ENCODE results near the gene ATG2A.
A peak's percentile ranks its signal among the peaks of the same experiment; 100 is the strongest.

The ATG2A gene

GRCh38 chr11:64868904-64869570, 48.0 kb downstream of the ATG2A start:
- peaks cover 16% of the 10 kb centered on the region for H3F3A ChIP-seq (ENCODE audit: insufficient read depth, low read length)
- H3K27ac ChIP-seq (ENCODE audit: low read length): no peak overlapping the region
- H4K20me1 ChIP-seq (ENCODE audit: insufficient read depth, low read length): no peaks in the 10 kb centered on the region
- no peak overlapping the region for H3K9ac ChIP-seq (ENCODE audit: low read length)
- H3K79me2 ChIP-seq (ENCODE audit: low read length): peaks cover 64% of the 10 kb centered on the region
- H3K9me3 ChIP-seq (replicated peaks; ENCODE audit: insufficient read depth, low read length): no peaks in the 10 kb centered on the region
- H2AFZ ChIP-seq (ENCODE audit: low read length): no peak overlapping the region
- DNase-seq: no peak
- H3K27me3 ChIP-seq (replicated peaks; ENCODE audit: insufficient read depth, low read length): no peaks in the 10 kb centered on the region
- TF ChIP-seq CTCF (IDR thresholded peaks at IDR 0.05; ENCODE audit: low read length) (no peak), EZH2 (optimal IDR thresholded peaks at IDR 0.05; ENCODE audit: low read depth, low read length) (no peak), EZH2phosphoT487 (IDR thresholded peaks at IDR 0.05; ENCODE audit: low read length) (no peak)
- no peak overlapping the region for H3K4me3 ChIP-seq (ENCODE audit: low read length)
- no peak overlapping the region for H3K4me2 ChIP-seq (ENCODE audit: low read depth, low read length)
- H3K36me3 ChIP-seq (replicated peaks; ENCODE audit: insufficient read depth, low read length): no peaks in the 10 kb centered on the region
- peaks cover 27% of the 10 kb centered on the region for H3K4me1 ChIP-seq (ENCODE audit: low read length)
- no peaks in the 10 kb centered on the region for H3K9me2 ChIP-seq (replicated peaks; ENCODE audit: insufficient read depth, low read length)

- Histone ChIP-seq H3K4me1 (ENCODE audit: low read length) (peaks cover 27% of the 10 kb centered on the region), H3K27ac (ENCODE audit: low read length) (no peak overlapping the region)
Observed at GRCh38 chr11:64867748-64868462, 49.1 kb downstream of the ATG2A start.

GRCh38 chr11:64866173-64866491, 50.9 kb downstream of the ATG2A start:
- Histone ChIP-seq H3K4me3 (ENCODE audit: low read length) (0 out of 2 replicates have a peak overlapping the region, but pooled peaks have one; percentile 3), H3K79me2 (ENCODE audit: low read length) (peaks cover 84% of the 10 kb centered on the region), H3K27ac (ENCODE audit: low read length) (peak overlapping the region; percentile 80)

More at GRCh38 chr11:64867748-64868462, 49.1 kb downstream of the ATG2A start:
- no peaks in the 10 kb centered on the region for H3K9me3 ChIP-seq (replicated peaks; ENCODE audit: insufficient read depth, low read length)
- no peaks in the 10 kb centered on the region for H3K36me3 ChIP-seq (replicated peaks; ENCODE audit: insufficient read depth, low read length)
- no peaks in the 10 kb centered on the region for H3K9me2 ChIP-seq (replicated peaks; ENCODE audit: insufficient read depth, low read length)
- H3K4me3 ChIP-seq (ENCODE audit: low read length): no peak overlapping the region
- no peak overlapping the region for H3K4me2 ChIP-seq (ENCODE audit: low read depth, low read length)
- peaks cover 76% of the 10 kb centered on the region for H3K79me2 ChIP-seq (ENCODE audit: low read length)
- peaks cover 16% of the 10 kb centered on the region for H3F3A ChIP-seq (ENCODE audit: insufficient read depth, low read length)
- H3K27me3 ChIP-seq (replicated peaks; ENCODE audit: insufficient read depth, low read length): no peaks in the 10 kb centered on the region
- no peak for DNase-seq
- H2AFZ ChIP-seq (ENCODE audit: low read length): no peak overlapping the region
- no peak overlapping the region for H3K9ac ChIP-seq (ENCODE audit: low read length)
- H4K20me1 ChIP-seq (ENCODE audit: insufficient read depth, low read length): no peaks in the 10 kb centered on the region
- no peak for TF ChIP-seq EZH2 (optimal IDR thresholded peaks at IDR 0.05; ENCODE audit: low read depth, low read length)
- TF ChIP-seq EZH2phosphoT487 (IDR thresholded peaks at IDR 0.05; ENCODE audit: low read length): no peak
- TF ChIP-seq CTCF (IDR thresholded peaks at IDR 0.05; ENCODE audit: low read length): no peak

More at GRCh38 chr11:64866173-64866491, 50.9 kb downstream of the ATG2A start:
- Histone ChIP-seq H3K36me3 (replicated peaks; ENCODE audit: insufficient read depth, low read length) (no peaks in the 10 kb centered on the region), H3K4me2 (ENCODE audit: low read depth, low read length) (peak overlapping the region; percentile 57), H3K27me3 (replicated peaks; ENCODE audit: insufficient read depth, low read length) (no peaks in the 10 kb centered on the region), H3K9me3 (replicated peaks; ENCODE audit: insufficient read depth, low read length) (no peaks in the 10 kb centered on the region), H3K9ac (ENCODE audit: low read length) (peak overlapping the region; percentile 24), H3K9me2 (replicated peaks; ENCODE audit: insufficient read depth, low read length) (no peaks in the 10 kb centered on the region), H2AFZ (ENCODE audit: low read length) (no peak overlapping the region), H3F3A (ENCODE audit: insufficient read depth, low read length) (peaks cover 16% of the 10 kb centered on the region), H4K20me1 (ENCODE audit: insufficient read depth, low read length) (no peaks in the 10 kb centered on the region), H3K4me1 (ENCODE audit: low read length) (peaks cover 33% of the 10 kb centered on the region)
- TF ChIP-seq CTCF (IDR thresholded peaks at IDR 0.05; ENCODE audit: low read length): no peak
- TF ChIP-seq EZH2 (optimal IDR thresholded peaks at IDR 0.05; ENCODE audit: low read depth, low read length): no peak
- no peak for TF ChIP-seq EZH2phosphoT487 (IDR thresholded peaks at IDR 0.05; ENCODE audit: low read length)
- no peak for DNase-seq

All from MM.1S (cell line).